HG03520 (cell line): ENCODE data around the gene ARMC5.
A peak's percentile ranks its signal among the peaks of the same experiment; 100 is the strongest.
"Not testable (repeated sequence)": the region's sequence is repeated elsewhere in the genome, so short reads cannot be mapped to it uniquely, and the experiment has no call there.

Experiments
- ATAC-seq: cut with Tn5 transposase; IDR thresholded peaks from one replicate; pipeline ENCODE4 v1.9.1; 2021; ENCODE audit warnings: mild to moderate bottlenecking, moderate library complexity; ENCODE audit not compliant: unreplicated experiment

ARMC5 gene

DNA sequence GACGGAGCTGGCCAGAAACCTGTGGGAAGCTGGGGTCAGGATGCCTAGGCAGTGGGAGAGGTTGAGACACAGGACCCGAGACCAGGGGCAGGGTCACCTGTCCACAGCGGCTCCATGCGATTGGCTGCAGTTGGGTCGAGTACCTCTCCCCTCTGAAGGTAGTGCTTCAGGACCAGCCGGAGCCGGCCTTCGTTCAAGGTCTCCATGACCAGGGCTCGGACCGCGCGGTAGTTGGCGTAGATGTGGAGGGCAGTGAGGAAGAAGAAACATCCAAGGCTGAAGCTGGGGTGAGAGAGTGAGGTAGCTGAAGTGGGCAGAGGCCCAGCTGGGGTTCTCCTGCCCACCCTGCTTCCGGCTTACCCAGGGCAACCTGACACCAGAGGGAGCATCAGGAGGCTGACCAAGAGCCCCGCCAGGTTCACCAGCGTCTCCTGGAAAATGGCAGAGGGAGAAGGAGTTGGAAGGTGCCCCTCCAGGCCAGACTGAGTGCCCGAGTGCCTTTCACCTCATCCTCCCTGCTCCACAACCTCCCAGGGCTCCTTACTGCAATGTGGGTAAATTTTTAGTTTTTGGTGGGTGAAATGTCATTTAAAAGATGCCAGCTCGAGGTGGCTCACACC, 34.3 kb downstream of the ARMC5 start:
- no peak for ATAC-seq

DNA sequence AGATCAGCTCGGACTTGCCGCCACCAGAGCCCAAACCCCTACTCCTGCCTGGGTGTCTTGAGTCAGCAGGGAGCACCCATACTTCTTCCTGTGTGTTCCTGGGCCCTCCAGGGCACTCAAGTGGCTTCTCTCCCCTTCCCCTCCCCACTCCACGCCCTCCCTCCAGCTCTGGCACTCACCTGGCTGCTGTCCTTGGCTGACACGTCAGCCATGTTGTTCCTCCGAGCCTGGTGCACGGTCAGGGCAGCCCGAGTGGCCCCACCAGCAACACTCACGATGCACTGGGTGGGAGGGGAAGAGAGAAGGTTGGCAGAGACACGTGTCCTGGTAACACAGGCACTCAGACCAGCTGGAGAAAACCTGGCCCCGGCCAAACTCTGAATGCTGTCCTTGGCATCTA, 37.4 kb downstream of the ARMC5 start:
- ATAC-seq, result no peak

- ATAC-seq, result no peak
Measured at GRCh38 chr16:31498493-31498892, 39.2 kb downstream of the ARMC5 start.

DNA sequence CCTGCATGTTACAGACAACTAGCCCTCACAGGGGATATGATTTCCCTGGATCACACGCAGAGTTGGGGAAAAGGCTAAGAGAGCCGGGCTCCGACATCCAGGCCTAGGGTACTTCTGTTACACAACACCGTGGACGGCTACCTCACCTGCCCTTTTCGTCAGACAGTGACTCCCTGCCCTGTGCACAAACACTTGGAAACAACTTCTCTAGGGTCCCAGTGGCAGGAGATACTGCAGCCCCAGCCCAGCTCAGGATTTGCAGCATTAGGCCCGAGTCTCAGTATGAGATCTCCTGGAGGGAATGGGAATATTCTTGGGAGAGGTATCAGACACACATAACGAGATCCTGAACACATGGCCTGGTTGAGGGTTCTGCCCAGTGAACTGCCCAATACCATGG, 40.6 kb downstream of the ARMC5 start:
- ATAC-seq, result no peak

GRCh38 chr16:31501226-31501965, 42.1 kb downstream of the ARMC5 start:
- ATAC-seq, result no peak

DNA sequence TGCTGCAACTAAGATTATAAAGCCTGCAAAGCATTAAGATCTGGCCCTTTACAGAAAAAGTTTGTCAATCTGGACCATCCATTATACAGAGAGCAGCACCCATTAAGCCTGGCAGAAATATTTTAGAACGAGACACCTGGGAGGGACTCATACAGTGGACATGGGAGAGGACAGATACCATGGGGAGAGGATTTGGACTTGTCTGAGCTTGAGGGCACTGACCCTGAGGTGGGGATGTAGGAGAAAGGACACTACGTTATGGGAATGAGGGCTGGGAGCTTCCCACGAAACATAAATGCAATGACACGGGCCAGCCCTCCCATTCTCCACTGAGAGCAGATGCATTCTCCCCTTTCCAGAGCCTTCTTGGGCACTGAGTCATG, 42.7 kb downstream of the ARMC5 start:
- no peak for ATAC-seq

DNA sequence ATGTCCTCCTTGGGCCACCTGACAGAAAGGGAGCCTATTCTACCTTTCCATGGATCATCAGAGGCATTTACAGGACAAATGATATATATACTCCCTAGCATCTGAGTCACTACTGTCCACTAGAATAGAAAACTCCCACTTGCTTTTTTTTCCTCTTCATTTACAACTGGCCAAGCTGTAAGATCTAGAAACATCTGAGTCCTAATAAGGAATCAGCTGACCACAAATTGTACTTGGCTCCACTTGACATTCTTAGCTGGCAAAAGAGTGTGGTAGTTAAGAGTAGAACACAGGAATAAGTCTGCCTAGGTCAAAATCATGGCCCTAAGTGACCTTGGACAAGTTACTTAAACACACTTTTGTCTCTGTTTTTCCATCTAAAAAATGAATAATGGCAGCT, 43.7 kb downstream of the ARMC5 start:
- no peak for ATAC-seq

- not testable (repeated sequence) for ATAC-seq
Measured at GRCh38 chr16:31503555-31503954, 44.3 kb downstream of the ARMC5 start.

- no peak for ATAC-seq
Measured at GRCh38 chr16:31504159-31504558, 44.9 kb downstream of the ARMC5 start.

DNA sequence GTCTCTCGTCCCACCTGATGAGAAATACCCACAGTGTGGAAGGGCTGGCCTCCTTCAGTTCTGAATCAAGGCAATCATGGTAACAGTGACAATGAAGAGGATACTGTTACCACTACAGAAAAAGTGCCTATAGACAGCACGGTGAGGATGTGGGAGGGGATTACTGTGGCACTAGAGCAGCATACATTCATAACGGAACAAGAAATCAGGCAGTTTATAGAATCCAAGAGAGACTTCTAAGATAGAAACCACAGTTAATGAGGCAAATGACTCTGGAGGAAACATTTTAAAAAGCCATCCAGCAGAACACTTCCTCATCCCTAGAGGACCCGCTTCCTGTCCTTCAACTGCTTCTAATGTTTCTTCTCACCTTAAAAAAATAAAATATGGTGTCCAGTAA, 46.2 kb downstream of the ARMC5 start:
- ATAC-seq, result no peak

DNA sequence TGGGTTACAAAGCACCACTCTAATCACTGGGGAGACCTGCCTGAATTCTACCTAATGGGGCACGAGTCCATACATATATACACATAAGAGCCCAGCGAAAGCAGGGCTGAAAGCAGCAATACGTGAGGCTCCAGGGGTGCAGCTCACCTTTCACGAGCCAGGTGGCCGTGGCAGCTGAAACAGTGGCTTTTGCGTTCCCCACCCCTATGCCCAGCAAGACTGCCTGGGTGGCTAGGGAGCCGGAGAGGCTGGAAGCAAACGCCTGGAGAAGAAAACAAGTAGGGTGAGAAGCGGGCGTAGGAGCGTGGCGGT, 48.3 kb downstream of the ARMC5 start:
- ATAC-seq, result peak; percentile 9

DNA sequence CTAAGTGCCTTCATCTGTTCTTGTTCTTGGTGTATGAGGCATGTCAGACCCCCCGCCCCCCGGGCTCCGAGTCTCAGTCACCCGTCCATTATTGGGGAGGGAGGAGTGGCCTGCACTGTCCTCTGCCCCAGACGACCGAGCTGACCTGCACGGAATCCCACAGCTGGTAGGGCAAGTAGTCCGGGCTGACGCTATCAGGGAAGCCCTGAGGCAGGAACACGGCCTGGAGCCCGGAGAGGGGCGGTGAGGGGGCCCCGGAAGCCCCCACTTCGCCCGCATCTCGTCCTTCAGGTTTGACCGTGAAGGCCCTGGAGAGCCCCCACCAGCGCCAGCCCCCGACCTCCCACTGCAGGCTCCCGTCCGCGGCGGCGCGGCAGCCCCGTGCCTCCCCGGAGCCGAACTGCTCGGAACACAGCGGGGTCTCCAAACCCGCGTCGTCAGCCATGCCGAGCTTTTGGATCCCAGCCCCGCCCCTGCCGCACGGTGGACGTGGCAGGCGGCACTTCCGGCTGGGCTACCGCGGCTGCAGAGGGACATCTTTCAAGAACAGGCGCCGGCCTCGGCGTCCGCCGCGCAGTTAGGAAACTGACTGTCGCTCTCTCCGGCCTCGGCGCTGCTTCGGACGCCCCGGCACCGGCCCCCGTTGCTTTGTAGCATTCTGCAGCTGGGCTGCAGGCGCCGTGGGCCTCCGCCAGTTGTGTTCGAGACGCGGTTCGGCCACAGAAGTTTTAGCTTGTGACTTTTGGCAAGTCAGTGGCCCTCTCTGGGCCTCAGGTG, 48.8 kb downstream of the ARMC5 start, which contains the start of gene RUSF1:
RUSF1 (minus strand) TSS at position 463 of the 777 bp plus-strand sequence; CDS start at position 445, 18 bp downstream.
- ATAC-seq, result peak; percentile 78

DNA sequence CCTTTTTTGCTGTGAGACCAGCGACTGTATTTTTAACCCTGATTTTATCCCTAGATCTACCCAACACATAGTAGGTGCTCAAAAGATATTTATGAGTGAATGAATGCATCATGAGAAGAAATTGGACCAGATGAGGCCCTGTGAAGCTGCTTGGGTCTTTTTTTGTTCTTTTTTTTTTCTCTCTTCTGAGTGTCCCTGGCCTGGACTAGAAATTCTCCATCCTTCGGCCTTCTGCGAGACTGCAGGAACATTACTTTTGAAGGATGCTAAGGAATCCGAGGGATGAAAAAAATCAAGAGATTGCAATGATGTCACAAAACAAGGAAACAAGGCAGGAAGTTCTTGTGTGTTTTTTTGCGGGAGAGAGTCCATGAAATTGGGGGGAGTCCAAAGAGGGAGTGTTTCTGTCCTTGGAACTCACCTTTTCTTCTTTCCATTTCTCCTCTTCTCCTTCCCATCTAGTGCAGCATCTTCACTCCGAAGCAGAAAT, 49.5 kb downstream of the ARMC5 start:
- no peak for ATAC-seq

DNA sequence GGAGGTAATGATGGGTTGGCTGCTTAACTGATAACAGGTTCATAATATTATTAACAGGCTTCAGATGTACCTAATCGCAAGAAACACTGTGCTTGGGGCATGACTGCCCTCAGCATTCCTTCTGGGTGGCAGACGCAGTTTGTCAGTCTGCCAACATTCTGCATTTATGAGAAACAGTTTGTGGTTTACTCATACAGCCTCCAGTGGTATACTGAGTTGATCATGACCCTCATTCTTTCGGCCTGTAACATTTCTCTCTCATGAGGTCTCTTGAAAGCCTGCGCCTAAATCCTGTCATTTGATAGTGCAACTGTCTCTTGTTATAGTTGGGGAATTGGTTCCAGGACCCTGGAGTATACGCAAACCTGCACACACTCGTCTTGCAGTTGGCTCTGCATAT, 53.8 kb downstream of the ARMC5 start:
- ATAC-seq, result no peak

DNA sequence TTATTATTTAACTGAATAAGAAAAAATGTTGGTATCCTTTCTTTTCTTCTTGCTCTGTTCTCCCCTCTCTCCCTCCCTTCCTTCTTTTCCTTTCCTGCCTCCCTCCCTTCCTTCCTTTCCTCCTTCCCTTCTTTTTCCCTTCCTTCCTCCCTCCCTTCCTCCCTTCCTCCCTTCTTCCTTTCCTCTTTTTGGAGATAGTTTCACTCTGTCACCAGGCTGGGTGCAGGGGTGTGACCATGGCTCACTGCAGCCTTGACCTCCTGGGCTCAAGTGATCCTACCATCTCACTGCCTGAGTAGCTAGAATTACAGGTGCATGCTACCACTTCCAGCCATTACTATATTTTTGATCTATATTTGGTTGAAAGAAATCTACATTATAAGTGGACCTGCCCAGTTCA, 54.6 kb downstream of the ARMC5 start:
- ATAC-seq, result no peak
